Mesendoderm (in vitro differentiated cells): Measurements from ENCODE around the gene NLRP10.
"Not testable (repeated sequence)": the region's sequence is repeated elsewhere in the genome, so short reads cannot be mapped to it uniquely, and the experiment has no call there.

Experiments used
- DNase-seq: peaks from one replicate; pipeline ENCODE4 v3.0.0; 2013
- H2AK5ac ChIP-seq: 2 replicates; pipeline ENCODE4 v1.6.1; 2013; ENCODE audit warnings: low read length, inconsistent platforms
- H2BK120ac ChIP-seq: 2 replicates; pipeline ENCODE4 v1.6.1; 2013; ENCODE audit warnings: low read depth, mild to moderate bottlenecking, low read length, moderate library complexity, mixed read lengths
- H2BK15ac ChIP-seq: replicated peaks from 2 replicates; pipeline ENCODE4 v1.6.1; 2013; ENCODE audit warnings: low read depth, mild to moderate bottlenecking, moderate library complexity
- H2BK5ac ChIP-seq: 2 replicates; pipeline ENCODE4 v1.6.1; 2013; ENCODE audit warnings: low read length, inconsistent platforms
- H3K18ac ChIP-seq: 2 replicates; pipeline ENCODE4 v1.6.1; 2013; ENCODE audit warnings: mild to moderate bottlenecking, low read length, mixed read lengths
- H3K23ac ChIP-seq: one replicate; pipeline ENCODE4 v1.6.1; 2013; ENCODE audit warnings: low read length
- H3K27ac ChIP-seq: 2 replicates; pipeline ENCODE4 v1.5.1; 2013; ENCODE audit warnings: low read depth, mild to moderate bottlenecking, inconsistent platforms, low read length, moderate library complexity
- H3K27me3 ChIP-seq: 2 replicates; pipeline ENCODE4 v1.6.1; 2013; ENCODE audit warnings: low read length, control low read depth, mild to moderate bottlenecking, inconsistent platforms; ENCODE audit not compliant: insufficient read depth, poor library complexity
- H3K36me3 ChIP-seq: 2 replicates; pipeline ENCODE4 v1.6.1; 2013; ENCODE audit warnings: low read length, inconsistent platforms; ENCODE audit not compliant: control insufficient read depth, insufficient read depth
- H3K4ac ChIP-seq: one replicate; pipeline ENCODE4 v1.6.1; 2013; ENCODE audit warnings: low read depth, mild to moderate bottlenecking, low read length, moderate library complexity
- H3K4me1 ChIP-seq: 2 replicates; pipeline ENCODE4 v1.6.1; 2013; ENCODE audit warnings: low read depth, low read length, inconsistent platforms; ENCODE audit not compliant: control insufficient read depth
- H3K4me2 ChIP-seq: 2 replicates; pipeline ENCODE4 v1.6.1; 2013; ENCODE audit warnings: low read length
- H3K4me3 ChIP-seq: 2 replicates; pipeline ENCODE4 v1.5.1; 2013; ENCODE audit warnings: mild to moderate bottlenecking, low read length
- H3K56ac ChIP-seq: one replicate; pipeline ENCODE4 v1.6.1; 2013; ENCODE audit warnings: low read length
- H3K79me1 ChIP-seq: 2 replicates; pipeline ENCODE4 v1.6.1; 2013; ENCODE audit warnings: low read length, inconsistent platforms
- H3K79me2 ChIP-seq: 2 replicates; pipeline ENCODE4 v1.6.1; 2013; ENCODE audit warnings: mild to moderate bottlenecking, low read length; ENCODE audit not compliant: control insufficient read depth, insufficient read depth
- H3K9ac ChIP-seq: 2 replicates; pipeline ENCODE4 v1.6.1; 2013; ENCODE audit warnings: low read length, inconsistent platforms
- H4K5ac ChIP-seq: one replicate; pipeline ENCODE4 v1.6.1; 2013; ENCODE audit warnings: low read length
- H4K8ac ChIP-seq: one replicate; pipeline ENCODE4 v1.6.1; 2013; ENCODE audit warnings: low read depth, mild to moderate bottlenecking, control low read depth, low read length, moderate library complexity
- WGBS: extraction: QIAGEN DNeasy Blood & Tissue Kit; methylation state at CpG from one replicate; pipeline ENCODE4 v1.1.7; 2013; ENCODE audit warnings: low lambda C conversion rate, missing lambda C conversion rate; ENCODE audit not compliant: insufficient coverage; ENCODE audit errors: extremely low coverage; 5-methylcytosine and 5-hydroxymethylcytosine counted together

The NLRP10 gene

DNA sequence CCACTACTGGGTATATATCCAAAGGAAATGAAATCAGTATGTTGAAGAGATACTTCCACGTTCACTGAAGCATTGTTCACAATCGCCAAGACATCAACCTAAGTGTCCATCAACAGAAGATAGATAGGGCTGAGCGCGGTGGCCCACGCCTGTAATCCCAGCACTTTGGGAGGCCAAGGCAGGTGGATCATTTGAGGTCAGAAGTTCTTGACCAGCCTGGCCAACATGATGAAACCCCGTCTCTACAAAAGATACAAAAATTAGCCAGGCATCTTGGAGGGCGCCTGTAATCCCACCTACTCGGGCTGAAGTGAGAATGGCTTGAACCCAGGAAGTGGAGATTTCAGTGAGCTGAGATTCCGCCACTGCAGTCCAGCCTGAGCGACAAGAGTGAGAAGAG lies 34.5 kb upstream of the NLRP10 start:
- no peak overlapping the region for H3K4me3 ChIP-seq
- no peak for DNase-seq
- no peak overlapping the region for H2BK5ac ChIP-seq
- no peak overlapping the region for H3K23ac ChIP-seq
- H2AK5ac ChIP-seq = no peak overlapping the region
- no peaks in the 10 kb centered on the region for H3K79me1 ChIP-seq
- no peak overlapping the region for H3K4me2 ChIP-seq
- no peak overlapping the region for H3K18ac ChIP-seq
- no peak overlapping the region for H2BK15ac ChIP-seq
- WGBS = no CpG with 5 or more reads among the region's 10 CpGs
- H3K79me2 ChIP-seq = no peaks in the 10 kb centered on the region
- no peak overlapping the region for H3K9ac ChIP-seq
- H3K27ac ChIP-seq = no peak overlapping the region
- H3K4ac ChIP-seq = no peak overlapping the region
- no peak overlapping the region for H4K8ac ChIP-seq
- no peak overlapping the region for H4K5ac ChIP-seq
- no peaks in the 10 kb centered on the region for H3K27me3 ChIP-seq
- H2BK120ac ChIP-seq = no peak overlapping the region
- no peak overlapping the region for H3K56ac ChIP-seq
- H3K4me1 ChIP-seq = no peaks in the 10 kb centered on the region
- peaks cover 14% of the 10 kb centered on the region for H3K36me3 ChIP-seq

DNA sequence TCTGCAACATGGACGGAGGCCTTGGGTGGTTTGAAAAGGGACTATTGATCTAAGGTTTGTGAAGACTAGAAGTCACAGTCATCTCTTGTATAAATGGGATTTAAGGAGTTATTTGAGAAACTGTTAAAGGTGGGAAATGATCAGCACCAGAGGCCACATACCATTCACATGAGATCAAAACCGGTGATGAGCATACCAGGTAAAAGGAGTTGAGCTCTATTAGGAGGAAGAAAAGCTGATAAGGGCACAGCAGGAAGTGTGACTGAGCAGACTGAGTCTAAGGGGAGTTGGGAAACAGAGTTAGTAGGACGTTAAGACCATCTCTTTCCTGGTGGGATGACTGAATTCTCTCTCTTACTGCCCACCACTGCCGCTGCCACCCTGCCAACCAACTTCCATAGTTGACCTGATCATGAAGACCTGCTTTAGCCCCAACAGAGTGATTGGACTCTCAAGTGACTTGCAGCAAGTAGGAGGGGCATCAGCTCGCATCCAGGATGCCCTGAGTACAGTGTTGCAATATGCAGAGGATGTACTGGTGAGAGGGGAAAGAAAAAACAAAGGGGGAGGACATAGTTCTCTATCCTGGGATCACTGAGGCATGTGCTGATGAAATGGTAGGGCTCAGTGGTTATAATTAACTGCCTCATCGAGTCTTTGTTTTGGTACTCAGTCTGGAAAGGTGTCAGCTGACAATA lies 29.5 kb upstream of the NLRP10 start:
- Histone ChIP-seq H4K5ac (no peak overlapping the region), H3K4me3 (no peak overlapping the region), H4K8ac (no peak overlapping the region), H2BK120ac (no peak overlapping the region), H3K4me2 (no peak overlapping the region), H3K4me1 (no peaks in the 10 kb centered on the region), H3K27ac (peak overlapping the region; percentile 57), H3K79me2 (peaks cover 7% of the 10 kb centered on the region), H2BK5ac (no peak overlapping the region), H3K23ac (no peak overlapping the region), H3K9ac (no peak overlapping the region), H3K56ac (no peak overlapping the region), H2BK15ac (no peak overlapping the region), H3K27me3 (no peaks in the 10 kb centered on the region), H3K4ac (no peak overlapping the region), H3K79me1 (peaks cover 8% of the 10 kb centered on the region), H3K18ac (no peak overlapping the region), H2AK5ac (no peak overlapping the region), H3K36me3 (peaks cover 37% of the 10 kb centered on the region)
- DNase-seq = peak; percentile 91
- WGBS = no CpG with 5 or more reads among the region's 6 CpGs

DNA sequence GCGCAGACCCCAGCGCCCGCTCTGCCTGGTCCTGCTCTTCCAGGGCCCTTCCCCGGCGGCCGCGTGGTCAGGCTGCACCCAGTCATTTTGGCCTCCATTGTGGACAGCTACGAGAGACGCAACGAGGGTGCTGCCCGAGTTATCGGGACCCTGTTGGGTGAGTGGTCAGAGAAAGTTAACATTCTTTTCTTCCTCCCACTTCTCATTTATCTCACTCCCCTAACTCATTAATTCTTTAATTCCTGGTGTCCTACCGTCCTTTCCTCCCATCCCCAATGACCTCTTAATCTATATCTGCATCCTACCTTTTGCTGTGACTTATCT lies 22.3 kb upstream of the NLRP10 start:
- H3K79me1 ChIP-seq = peaks cover 16% of the 10 kb centered on the region
- not testable (repeated sequence) for H3K4me1 ChIP-seq, H2BK120ac ChIP-seq, H3K18ac ChIP-seq, H2AK5ac ChIP-seq, H2BK5ac ChIP-seq, H2BK15ac ChIP-seq, H4K5ac ChIP-seq, H3K27me3 ChIP-seq, DNase-seq, H3K4ac ChIP-seq, H3K27ac ChIP-seq, H3K23ac ChIP-seq, H4K8ac ChIP-seq, H3K36me3 ChIP-seq
- 100% methylated on average over 1 of the region's 13 CpGs for WGBS
- H3K56ac ChIP-seq = peak overlapping the region; percentile 73
- peak overlapping the region; percentile 48 for H3K4me3 ChIP-seq
- H3K9ac ChIP-seq = peak overlapping the region; percentile 75
- peak overlapping the region; percentile 78 for H3K4me2 ChIP-seq
- H3K79me2 ChIP-seq = peaks cover 28% of the 10 kb centered on the region

DNA sequence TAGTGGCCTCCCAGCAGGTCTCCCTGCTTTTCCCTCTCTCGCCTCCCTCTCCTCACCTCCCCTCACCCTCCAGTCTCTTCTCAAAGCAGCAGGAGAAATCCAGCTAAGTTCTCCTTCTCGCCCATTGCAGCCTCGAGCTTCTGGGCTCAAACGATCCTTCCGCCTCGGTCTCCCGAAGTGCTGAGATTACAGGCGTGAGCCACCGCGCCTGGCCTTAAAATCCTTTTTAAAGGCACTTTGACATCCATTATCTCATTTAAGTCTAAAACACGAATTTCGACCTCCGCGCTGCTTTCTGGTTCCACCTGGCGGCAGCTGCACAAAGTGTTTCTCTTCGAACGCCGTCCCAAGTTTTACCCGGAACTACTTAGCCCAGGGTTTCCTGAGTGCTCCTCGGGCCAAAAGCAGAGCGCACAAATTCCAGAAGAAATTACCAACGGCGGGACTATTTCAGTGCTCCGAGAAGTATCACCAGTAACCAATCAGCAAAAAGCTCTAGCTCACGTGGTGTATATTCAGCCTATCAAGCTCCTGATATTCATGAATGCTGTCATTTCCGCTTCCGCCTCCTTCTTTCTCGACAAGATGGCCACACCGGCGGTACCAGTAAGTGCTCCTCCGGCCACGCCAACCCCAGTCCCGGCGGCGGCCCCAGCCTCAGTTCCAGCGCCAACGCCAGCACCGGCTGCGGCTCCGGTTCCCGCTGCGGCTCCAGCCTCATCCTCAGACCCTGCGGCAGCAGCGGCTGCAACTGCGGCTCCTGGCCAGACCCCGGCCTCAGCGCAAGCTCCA lies 21.7 kb upstream of the NLRP10 start, which contains the start of gene EIF3F:
Gene EIF3F (plus strand): TSS at position 570 of the 792 bp plus-strand sequence. CDS start 16 bp downstream, at position 586.
- H3K4me2 ChIP-seq = peak within 1 kb of the TSS; percentile 78
- no peak within 1 kb of the TSS for H2BK120ac ChIP-seq
- no peak within 1 kb of the TSS for H2BK15ac ChIP-seq
- peaks cover 16% of the 10 kb centered on the region for H3K79me1 ChIP-seq
- peak within 1 kb of the TSS; percentile 48 for H3K4me3 ChIP-seq
- H2AK5ac ChIP-seq = no peak within 1 kb of the TSS
- peak within 1 kb of the TSS; percentile 59 for H3K23ac ChIP-seq
- H3K36me3 ChIP-seq = peaks cover 5% of the 10 kb centered on the region
- H3K79me2 ChIP-seq = peaks cover 28% of the 10 kb centered on the region
- H2BK5ac ChIP-seq = peak within 1 kb of the TSS; percentile 90
- H3K27me3 ChIP-seq = no peaks in the 10 kb centered on the region
- H3K56ac ChIP-seq = peak within 1 kb of the TSS; percentile 94
- DNase-seq = peak; percentile 100
- no CpG with 5 or more reads among the region's 47 CpGs for WGBS
- H4K8ac ChIP-seq = no peak within 1 kb of the TSS
- H3K4ac ChIP-seq = peak within 1 kb of the TSS; percentile 95
- peak within 1 kb of the TSS; percentile 96 for H3K18ac ChIP-seq
- H4K5ac ChIP-seq = peak within 1 kb of the TSS; percentile 47
- H3K9ac ChIP-seq = peak within 1 kb of the TSS; percentile 75
- H3K27ac ChIP-seq = peak within 1 kb of the TSS; percentile 91
- H3K4me1 ChIP-seq = peaks cover 8% of the 10 kb centered on the region

DNA sequence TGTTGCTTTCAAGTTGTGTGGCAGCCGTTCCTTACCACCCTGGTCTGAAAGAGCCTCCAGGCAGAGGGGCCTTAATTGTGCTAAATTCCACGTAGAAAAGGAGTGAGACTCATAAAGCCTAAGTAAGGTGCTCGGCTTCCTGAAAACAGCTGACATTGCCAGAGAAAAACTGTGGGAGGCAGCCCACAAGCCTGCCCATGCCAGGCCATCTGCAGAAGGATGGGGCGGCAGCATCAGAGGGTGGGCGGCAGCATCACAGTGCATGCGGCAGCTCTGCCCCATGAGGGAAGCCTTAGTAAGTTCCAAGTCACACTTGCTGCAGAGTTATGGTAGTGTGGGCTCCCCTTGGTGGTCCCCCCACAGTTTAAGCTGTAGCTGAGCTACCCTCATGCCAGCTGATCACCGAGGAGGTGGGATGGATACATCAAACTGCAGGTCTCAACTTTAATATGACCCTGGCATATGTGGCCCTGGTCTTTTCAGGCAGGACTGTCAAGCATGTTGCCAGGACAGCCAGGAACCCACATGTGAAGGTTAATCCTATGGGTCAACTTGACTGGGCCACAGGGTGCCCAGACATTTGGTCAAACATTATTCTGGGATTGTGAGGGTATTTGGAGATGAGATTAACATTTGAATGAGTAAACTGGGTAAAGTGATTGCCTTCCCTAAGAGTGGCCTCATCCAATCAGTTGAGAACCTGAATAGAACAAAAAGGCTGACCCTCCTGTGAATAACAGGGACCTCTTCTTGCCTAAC lies 18.8 kb upstream of the NLRP10 start:
- Histone ChIP-seq H3K79me2 (peaks cover 16% of the 10 kb centered on the region), H3K27ac (no peak overlapping the region)
- no CpG with 5 or more reads among the region's 7 CpGs for WGBS

More for the DNA sequence above, 18.8 kb upstream of the NLRP10 start:
- Histone ChIP-seq H2BK15ac (no peak overlapping the region), H2AK5ac (no peak overlapping the region), H3K18ac (no peak overlapping the region), H4K5ac (no peak overlapping the region), H4K8ac (no peak overlapping the region), H3K4me2 (no peak overlapping the region), H3K36me3 (peaks cover 2% of the 10 kb centered on the region), H3K27me3 (no peaks in the 10 kb centered on the region), H2BK5ac (no peak overlapping the region), H3K4me1 (peaks cover 8% of the 10 kb centered on the region), H3K23ac (no peak overlapping the region), H3K4ac (no peak overlapping the region), H3K79me1 (peaks cover 10% of the 10 kb centered on the region), H2BK120ac (no peak overlapping the region), H3K56ac (no peak overlapping the region), H3K9ac (no peak overlapping the region), H3K4me3 (no peak overlapping the region)
- DNase-seq = no peak
